Measurements from ENCODE around the gene TMTC1. TPM values are rescaled to one million over a fixed set of nuclear protein-coding genes. Genes with fewer than 3 reads are reported as not detected.
"Not testable (repeated sequence)": the region's sequence is repeated elsewhere in the genome, so short reads cannot be mapped to it uniquely, and the experiment has no call there.

The TMTC1 gene
- 0.49 and 0.73 TPM in 2 replicates for total RNA-seq

DNA sequence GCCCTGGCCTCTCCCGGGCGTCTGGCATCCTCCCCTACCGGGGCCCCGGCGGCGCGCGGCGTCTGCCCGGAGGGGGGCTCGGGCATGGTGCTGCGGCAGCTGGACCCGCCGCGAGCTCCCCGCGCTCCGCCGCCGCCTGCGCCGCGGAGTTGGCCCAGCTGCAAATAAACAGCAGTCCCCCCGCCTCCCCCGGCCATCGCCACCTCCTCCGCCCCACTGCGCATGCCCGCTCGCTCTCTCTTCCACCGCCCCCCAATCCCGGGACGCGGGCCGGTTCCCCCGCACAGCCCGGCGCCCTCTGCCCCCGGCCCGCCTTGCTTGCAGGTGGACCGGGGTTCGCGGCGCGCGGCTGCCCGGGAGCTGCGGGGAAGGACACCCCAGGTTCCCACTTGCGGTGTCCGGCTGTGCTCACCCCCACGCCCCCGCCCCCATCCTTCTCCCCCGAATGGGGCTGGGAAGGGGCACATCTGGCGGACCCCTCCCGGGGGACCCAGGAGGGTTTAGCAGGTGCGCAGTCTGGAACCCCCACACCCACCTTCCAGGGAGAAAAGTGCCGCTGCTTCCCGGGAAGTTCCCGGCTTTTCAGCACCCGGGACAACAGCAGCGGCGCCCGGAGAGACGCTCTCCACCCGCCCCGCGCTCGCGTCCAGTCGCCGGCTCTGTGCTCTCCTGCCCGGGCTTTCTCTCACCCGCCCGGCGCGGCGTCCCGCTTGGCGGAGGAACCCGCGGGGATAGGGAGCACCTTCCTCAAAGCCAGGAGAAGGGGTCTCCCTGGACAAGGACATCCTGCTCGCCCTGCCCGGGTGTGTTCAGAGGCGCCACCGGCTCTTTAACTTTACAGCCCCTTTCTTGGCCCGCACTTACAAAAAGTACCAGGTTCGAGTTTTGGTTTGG lies at the start of gene TMTC1:
TSS of gene TMTC1 (minus strand) at position 170 of the 894 bp plus-strand sequence. CDS start 191 bp downstream, outside the sequence.
- no peak for DNase-seq
- Mint-ChIP-seq H3K4me3 (peak within 1 kb of the TSS; percentile 62), H3K4me1 (peaks cover 7% of the 10 kb centered on the region), H3K27me3 (peaks cover 39% of the 10 kb centered on the region), H3K27ac (peak within 1 kb of the TSS; percentile 34), H3K9me3 (peaks cover 4% of the 10 kb centered on the region), H3K36me3 (ENCODE audit: low read depth) (no peaks in the 10 kb centered on the region)
- intact Hi-C loops (cut with micrococcal nuclease): no loop called here

DNA sequence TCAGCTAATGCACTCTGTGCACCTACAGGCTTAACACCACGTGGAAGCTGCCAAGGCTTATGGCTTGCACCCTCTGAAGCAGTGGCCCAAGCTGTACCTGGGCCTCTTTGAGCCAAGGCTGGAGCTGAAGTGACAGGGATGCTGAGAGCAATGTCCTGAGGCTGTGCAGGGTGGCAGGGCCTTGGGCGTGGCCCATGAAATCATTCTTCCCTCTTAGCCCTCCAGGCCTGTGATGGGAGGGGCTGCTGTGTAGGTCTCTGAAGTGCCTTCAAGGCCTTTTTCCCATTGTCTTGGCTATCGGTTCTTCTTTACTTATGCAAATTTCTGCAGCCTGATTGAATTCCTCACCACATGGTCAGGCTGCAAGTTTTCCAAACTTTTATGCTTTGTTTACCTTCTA lies 47.4 kb upstream of the TMTC1 start:
- H3K4me1 Mint-ChIP-seq: no peaks in the 10 kb centered on the region
- peaks cover 25% of the 10 kb centered on the region for H3K9me3 Mint-ChIP-seq
- intact Hi-C loops (cut with micrococcal nuclease): no loop called here

DNA sequence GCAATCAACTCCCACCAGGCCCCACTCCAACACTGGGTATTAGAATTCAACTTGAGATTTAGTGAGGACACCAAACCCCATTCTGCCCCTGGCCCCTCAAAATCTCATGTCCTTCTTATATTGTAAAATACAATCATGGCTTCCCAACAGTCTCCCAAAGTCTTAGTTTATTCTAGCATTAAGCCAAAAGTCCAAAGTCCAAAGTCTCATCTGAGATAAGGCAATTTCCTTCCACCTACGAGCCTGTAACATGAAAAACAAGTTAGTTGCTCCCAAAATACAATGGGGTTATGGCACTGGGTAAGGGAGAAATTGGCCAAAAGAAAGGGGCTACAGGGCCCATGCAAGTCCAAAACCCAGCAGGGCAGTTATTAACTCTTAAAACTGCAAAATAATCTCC lies 46.6 kb upstream of the TMTC1 start:
- H3K4me1 Mint-ChIP-seq: no peaks in the 10 kb centered on the region
- no peak overlapping the region for H3K4me3 Mint-ChIP-seq
- H3K27me3 Mint-ChIP-seq: no peaks in the 10 kb centered on the region
- H3K36me3 Mint-ChIP-seq (ENCODE audit: low read depth): no peaks in the 10 kb centered on the region
- peaks cover 25% of the 10 kb centered on the region for H3K9me3 Mint-ChIP-seq
- no peak overlapping the region for H3K27ac Mint-ChIP-seq
- no peak for DNase-seq
- intact Hi-C loops (cut with micrococcal nuclease): no loop called here

More for the DNA sequence above, 47.4 kb upstream of the TMTC1 start:
- H3K27me3 Mint-ChIP-seq: no peaks in the 10 kb centered on the region
- no peaks in the 10 kb centered on the region for H3K36me3 Mint-ChIP-seq (ENCODE audit: low read depth)
- H3K4me3 Mint-ChIP-seq: no peak overlapping the region
- no peak for DNase-seq
- H3K27ac Mint-ChIP-seq: no peak overlapping the region

DNA sequence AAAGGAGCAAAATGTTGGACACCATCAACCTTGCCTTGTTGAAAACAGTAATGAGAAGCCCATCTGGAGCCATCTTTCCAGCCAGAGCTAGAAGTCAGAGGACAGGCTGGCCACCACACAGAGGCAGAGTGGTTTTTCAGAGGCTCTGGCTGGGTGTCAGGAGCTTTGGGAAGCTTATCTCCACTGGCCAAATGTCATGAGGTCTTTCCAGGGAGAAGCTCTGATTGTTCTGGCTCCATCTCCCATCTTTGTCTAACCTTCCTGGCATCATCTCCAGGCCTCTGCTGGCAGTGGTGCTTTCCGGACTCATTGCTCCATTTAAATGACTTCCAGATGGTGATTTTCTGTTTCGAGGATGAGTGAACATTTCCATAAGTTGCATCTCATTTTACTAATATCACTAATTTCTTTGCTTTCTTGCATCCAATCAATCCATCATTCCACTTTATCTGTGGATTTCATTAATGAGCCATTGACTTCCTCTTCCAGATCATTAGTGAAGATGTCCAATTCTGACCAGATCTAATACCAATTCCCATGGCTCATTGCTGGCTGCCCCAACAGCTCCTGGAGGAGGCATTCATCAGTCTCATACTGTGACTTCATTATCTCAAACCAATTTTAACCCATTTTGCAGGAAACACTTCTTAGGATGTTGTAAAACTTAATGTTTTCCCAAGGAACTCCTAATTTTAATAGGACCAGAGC lies 35.3 kb upstream of the TMTC1 start:
- no peak for DNase-seq
- intact Hi-C loops (cut with micrococcal nuclease): no loop called here
- H3K27me3 Mint-ChIP-seq: no peaks in the 10 kb centered on the region
- no peaks in the 10 kb centered on the region for H3K36me3 Mint-ChIP-seq (ENCODE audit: low read depth)
- no peak overlapping the region for H3K4me3 Mint-ChIP-seq
- H3K9me3 Mint-ChIP-seq: no peaks in the 10 kb centered on the region
- no peak overlapping the region for H3K27ac Mint-ChIP-seq
- H3K4me1 Mint-ChIP-seq: no peaks in the 10 kb centered on the region

DNA sequence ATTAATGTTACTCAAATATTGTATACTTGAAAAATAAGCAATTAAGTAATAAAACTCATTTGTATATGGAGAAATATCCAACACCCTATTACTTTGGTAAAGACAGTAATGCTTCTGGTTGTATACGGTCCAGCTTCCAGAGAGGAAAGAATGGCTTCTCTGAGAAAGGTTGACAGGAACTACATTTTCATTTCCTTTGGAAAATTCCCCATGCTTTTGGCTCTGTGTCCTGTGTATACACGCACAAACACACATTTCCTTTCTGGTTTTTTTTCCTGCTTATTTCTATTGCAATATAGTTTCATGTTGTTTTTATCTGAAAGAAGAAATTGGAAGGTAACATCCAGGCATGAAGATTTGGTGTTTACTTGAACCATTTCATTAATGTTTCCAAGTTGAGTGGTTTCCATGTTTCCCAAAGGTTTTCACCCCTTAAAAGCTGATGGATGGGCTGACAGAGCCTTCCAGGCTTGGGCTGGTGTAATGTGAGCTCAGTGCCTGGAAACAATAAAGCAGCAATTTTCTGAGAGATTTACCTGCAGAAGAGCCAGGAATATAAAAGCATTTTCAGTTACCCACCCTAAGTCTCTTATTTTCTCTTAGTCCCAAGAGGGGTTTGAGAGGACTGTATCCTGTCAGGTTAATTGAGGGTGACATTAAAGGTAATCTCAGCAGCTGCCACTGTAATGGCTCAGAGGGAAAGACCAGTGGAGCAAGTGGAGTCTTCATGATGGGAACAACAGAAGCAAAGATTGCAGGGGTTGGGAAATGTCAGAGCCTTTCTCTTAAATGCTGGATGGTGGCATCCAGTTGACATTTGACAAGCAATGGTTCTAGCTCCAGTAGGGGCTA lies 33.4 kb upstream of the TMTC1 start:
- Mint-ChIP-seq H3K4me1 (no peaks in the 10 kb centered on the region), H3K36me3 (ENCODE audit: low read depth) (no peaks in the 10 kb centered on the region), H3K27me3 (no peaks in the 10 kb centered on the region), H3K9me3 (no peaks in the 10 kb centered on the region), H3K27ac (no peak overlapping the region), H3K4me3 (no peak overlapping the region)
- intact Hi-C loops (cut with micrococcal nuclease): no loop called here
- DNase-seq: no peak

DNA sequence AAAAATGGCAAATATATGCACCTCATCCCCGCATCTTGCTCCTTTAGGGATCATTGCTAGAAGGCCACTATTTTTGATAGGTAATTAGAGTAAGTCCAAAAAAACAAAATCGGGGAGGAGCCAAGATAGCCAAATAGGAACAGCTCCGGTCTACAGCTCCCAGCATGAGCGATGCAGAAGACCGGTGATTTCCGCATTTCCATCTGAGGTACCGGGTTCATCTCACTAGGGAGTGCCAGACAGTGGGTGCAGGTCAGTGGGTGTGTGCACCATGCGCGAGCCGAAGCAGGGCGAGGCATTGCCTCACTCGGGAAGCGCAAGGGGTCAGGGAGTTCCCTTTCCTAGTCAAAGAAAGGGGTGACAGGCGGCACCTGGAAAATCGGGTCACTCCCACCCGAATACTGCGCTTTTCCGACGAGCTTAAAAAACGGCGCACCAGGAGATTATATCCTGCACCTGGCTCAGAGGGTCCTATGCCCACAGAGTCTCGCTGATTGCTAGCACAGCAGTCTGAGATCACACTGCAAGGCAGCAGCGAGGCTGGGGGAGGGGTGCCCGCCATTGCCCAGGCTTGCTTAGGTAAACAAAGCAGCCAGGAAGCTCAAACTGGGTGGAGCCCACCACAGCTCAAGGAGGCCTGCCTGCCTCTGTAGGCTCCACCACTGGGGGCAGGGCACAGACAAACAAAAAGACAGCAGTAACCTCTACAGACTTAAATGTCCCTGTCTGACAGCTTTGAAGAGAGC lies 26.0 kb upstream of the TMTC1 start:
- H3K27ac Mint-ChIP-seq; H3K27me3 Mint-ChIP-seq; H3K36me3 Mint-ChIP-seq (ENCODE audit: low read depth); H3K9me3 Mint-ChIP-seq; intact Hi-C loops (cut with micrococcal nuclease); H3K4me3 Mint-ChIP-seq; H3K4me1 Mint-ChIP-seq; DNase-seq: not testable (repeated sequence)

GRCh38 chr12:29807129-29807528 lies 23.4 kb upstream of the TMTC1 start:
- Mint-ChIP-seq H3K9me3 (no peaks in the 10 kb centered on the region), H3K4me1 (no peaks in the 10 kb centered on the region), H3K4me3 (no peak overlapping the region), H3K27ac (no peak overlapping the region), H3K36me3 (ENCODE audit: low read depth) (no peaks in the 10 kb centered on the region), H3K27me3 (no peaks in the 10 kb centered on the region)
- no peak for DNase-seq
- intact Hi-C loops (cut with micrococcal nuclease): no loop called here

- Mint-ChIP-seq H3K27me3 (no peaks in the 10 kb centered on the region), H3K27ac (no peak overlapping the region), H3K4me3 (no peak overlapping the region), H3K9me3 (no peaks in the 10 kb centered on the region), H3K36me3 (ENCODE audit: low read depth) (no peaks in the 10 kb centered on the region), H3K4me1 (no peaks in the 10 kb centered on the region)
- intact Hi-C loops (cut with micrococcal nuclease): no loop called here
- no peak for DNase-seq
These were observed 20.3 kb upstream of the TMTC1 start for GRCh38 chr12:29804019-29804418.

- no peak overlapping the region for H3K4me3 Mint-ChIP-seq
- H3K4me1 Mint-ChIP-seq: no peaks in the 10 kb centered on the region
- DNase-seq: no peak
- H3K9me3 Mint-ChIP-seq: no peaks in the 10 kb centered on the region
- H3K27ac Mint-ChIP-seq: no peak overlapping the region
- intact Hi-C loops (cut with micrococcal nuclease): no loop called here
- no peaks in the 10 kb centered on the region for H3K36me3 Mint-ChIP-seq (ENCODE audit: low read depth)
- H3K27me3 Mint-ChIP-seq: no peaks in the 10 kb centered on the region
These were observed 15.8 kb upstream of the TMTC1 start for GRCh38 chr12:29799591-29799990.

- Mint-ChIP-seq H3K4me1 (no peaks in the 10 kb centered on the region), H3K36me3 (ENCODE audit: low read depth) (no peaks in the 10 kb centered on the region), H3K27me3 (no peaks in the 10 kb centered on the region), H3K9me3 (peaks cover 4% of the 10 kb centered on the region), H3K27ac (no peak overlapping the region), H3K4me3 (no peak overlapping the region)
- DNase-seq: no peak
- intact Hi-C loops (cut with micrococcal nuclease): no loop called here
These were observed 14.0 kb upstream of the TMTC1 start for GRCh38 chr12:29797565-29798355.

DNA sequence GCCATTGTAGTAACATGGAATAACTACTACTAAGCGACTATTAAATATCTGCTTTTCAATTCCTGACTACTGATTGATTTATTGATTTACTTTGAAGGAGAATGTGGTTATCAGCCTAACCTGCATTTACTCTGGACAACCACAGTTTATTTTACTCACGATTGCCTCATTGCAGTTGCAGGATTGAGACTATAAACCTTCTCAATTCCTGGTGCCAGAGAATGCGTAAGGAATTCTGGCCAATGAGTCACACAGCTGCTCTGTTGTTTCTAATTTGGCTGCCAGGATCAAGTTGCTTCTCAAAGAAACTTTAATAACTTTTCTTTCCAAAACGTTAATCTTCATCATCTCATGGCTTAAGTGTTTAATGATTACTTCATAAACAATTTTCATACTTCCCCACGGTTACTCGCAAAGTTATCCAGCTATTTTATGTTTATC lies 13.1 kb upstream of the TMTC1 start:
- H3K36me3 Mint-ChIP-seq (ENCODE audit: low read depth): no peaks in the 10 kb centered on the region
- H3K4me1 Mint-ChIP-seq: no peaks in the 10 kb centered on the region
- intact Hi-C loops (cut with micrococcal nuclease): no loop called here
- no peak overlapping the region for H3K4me3 Mint-ChIP-seq
- peaks cover 4% of the 10 kb centered on the region for H3K9me3 Mint-ChIP-seq
- no peak for DNase-seq
- H3K27me3 Mint-ChIP-seq: no peaks in the 10 kb centered on the region
- no peak overlapping the region for H3K27ac Mint-ChIP-seq

DNA sequence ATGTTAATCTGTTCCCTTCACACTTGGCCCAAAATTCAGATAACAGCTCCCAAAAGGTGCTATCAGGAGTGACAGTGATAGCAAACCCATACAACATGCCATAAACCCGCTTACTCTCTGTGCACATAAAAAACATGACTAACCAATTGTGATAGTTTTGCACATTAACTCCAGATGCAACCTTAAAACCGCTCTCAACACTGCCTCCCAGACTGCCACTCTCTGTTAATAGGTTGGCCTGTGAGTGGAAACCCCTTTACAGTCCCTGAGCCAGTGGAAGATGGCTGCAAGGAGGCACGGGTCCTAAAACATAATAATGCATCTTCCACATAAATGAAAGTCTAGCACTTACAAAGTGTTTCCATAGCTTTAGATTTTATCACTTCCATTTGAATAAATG lies 12.0 kb upstream of the TMTC1 start:
- H3K27me3 Mint-ChIP-seq: no peaks in the 10 kb centered on the region
- H3K36me3 Mint-ChIP-seq (ENCODE audit: low read depth): no peaks in the 10 kb centered on the region
- no peak overlapping the region for H3K27ac Mint-ChIP-seq
- H3K4me3 Mint-ChIP-seq: no peak overlapping the region
- intact Hi-C loops (cut with micrococcal nuclease): no loop called here
- no peaks in the 10 kb centered on the region for H3K4me1 Mint-ChIP-seq
- H3K9me3 Mint-ChIP-seq: peaks cover 4% of the 10 kb centered on the region
- no peak for DNase-seq

GRCh38 chr12:29794862-29795261 lies 11.1 kb upstream of the TMTC1 start:
- no peaks in the 10 kb centered on the region for H3K4me1 Mint-ChIP-seq
- H3K36me3 Mint-ChIP-seq (ENCODE audit: low read depth): no peaks in the 10 kb centered on the region
- peaks cover 4% of the 10 kb centered on the region for H3K9me3 Mint-ChIP-seq
- H3K27ac Mint-ChIP-seq: no peak overlapping the region
- DNase-seq: no peak
- intact Hi-C loops (cut with micrococcal nuclease): no loop called here
- no peak overlapping the region for H3K4me3 Mint-ChIP-seq
- no peaks in the 10 kb centered on the region for H3K27me3 Mint-ChIP-seq
